Stimulated activated CD4-positive, alpha-beta T cell treated with anti-CD3 and anti-CD28 coated beads, TNF-alpha, amount 100 ng/mL, for 4 hours (primary cell): ENCODE data around the gene KLHL21.
A peak's percentile ranks its signal among the peaks of the same experiment; 100 is the strongest.
"Not testable (repeated sequence)": the region's sequence is repeated elsewhere in the genome, so short reads cannot be mapped to it uniquely, and the experiment has no call there.

ENCODE experiments used
- DNase-seq, 3 experiments: peaks; one replicate each; pipeline ENCODE4 v3.0.0-alpha.2; 2020; ENCODE audit warnings: low read depth in 3 of 3

The KLHL21 gene

GRCh38 chr1:6599991-6600390 lies 2.7 kb downstream of the KLHL21 start:
- not testable (repeated sequence) for DNase-seq

DNA sequence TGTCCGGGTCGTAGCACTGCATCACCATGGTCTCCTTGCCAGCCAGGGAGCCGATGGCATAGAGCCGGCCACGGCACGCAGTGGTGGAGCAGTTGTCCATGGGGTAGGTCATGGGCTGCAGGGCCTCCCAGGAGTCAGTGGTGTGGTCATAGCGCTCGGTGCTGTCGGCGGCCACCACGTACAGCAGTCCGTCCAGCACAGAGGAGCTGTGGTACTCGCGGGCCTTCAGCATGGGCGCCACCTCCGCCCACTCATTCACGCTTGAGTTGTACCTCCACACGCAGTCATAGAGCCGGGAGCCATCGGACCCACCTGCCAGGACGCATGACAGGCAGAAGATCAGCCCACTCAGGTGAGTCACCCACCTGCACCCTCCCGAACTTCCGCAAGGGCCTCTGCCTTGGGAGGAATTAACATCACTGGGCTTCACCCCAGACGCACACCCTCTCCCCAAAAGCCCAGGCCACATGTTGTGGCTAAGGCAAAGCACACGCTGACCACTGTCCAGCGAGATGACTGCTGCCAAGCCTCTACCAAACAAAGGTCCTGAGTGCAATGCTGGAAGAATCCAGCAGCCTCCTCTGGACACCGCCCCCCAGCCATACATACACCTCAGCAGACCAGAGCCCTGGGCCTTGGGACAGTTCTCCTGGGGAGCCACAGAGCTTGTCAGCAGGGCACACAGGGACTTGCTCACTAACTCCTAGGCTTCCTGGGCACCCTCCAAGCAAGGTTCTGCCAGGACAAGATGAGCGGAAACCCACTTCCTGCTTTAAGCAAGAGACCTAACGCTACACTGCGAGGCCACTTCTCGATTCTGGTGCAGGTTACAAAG lies 3.3 kb downstream of the KLHL21 start:
- DNase-seq = peak in 2 of 3 experiments; percentile 50 to 59

GRCh38 chr1:6597777-6598131 lies 4.9 kb downstream of the KLHL21 start:
- no peak for DNase-seq

DNA sequence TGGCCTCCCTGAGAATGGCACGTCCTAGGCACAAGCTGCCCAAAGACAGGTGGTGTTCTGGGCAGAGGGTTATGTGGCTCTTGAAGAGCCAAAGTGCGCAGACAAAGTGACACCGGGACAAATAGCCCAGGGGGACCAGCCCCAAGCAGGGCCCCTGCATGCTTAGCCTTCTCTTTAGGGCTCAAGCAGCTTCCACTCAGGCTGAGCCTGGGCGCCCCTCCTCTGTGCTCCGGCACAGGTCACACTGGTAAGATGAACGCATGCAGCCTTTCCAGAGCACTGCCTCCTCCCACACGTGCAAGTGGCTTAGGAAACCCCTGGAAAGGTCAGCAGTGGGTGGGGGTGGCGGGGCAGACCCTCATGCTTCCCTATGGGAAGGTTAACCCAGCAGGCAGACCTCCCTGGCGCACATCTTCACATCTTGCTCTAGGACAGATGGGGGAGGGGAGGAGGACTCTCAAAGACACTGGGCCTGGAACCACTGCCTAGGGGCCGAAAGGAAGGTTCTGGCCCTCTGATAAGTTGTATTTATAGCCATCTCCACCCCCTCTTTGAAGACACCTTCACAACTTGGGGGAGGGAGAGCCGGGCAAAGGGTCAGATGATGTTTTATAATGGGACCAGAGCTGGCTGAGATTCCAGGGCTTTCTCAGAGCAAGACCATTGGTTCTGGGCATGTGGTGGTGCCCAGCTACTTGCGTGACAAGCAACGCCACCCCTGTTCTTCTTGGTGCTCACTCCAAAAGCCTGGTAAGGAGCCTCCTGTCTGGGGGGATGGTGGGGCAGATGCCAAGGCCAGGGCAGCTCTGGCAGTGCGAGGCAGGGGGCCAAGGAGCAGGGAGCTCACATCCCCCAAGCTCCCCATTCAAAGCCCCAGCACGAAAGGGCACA lies 5.5 kb downstream of the KLHL21 start:
- no peak for DNase-seq

- DNase-seq = no peak
Measured at GRCh38 chr1:6596351-6596750, 6.3 kb downstream of the KLHL21 start.

- DNase-seq = no peak
Measured at GRCh38 chr1:6594977-6595740, 7.5 kb downstream of the KLHL21 start.

- DNase-seq = no peak
Measured at GRCh38 chr1:6593810-6594209, 8.9 kb downstream of the KLHL21 start.

GRCh38 chr1:6592865-6593593 lies 9.6 kb downstream of the KLHL21 start:
- DNase-seq = no peak

- no peak for DNase-seq
Measured at GRCh38 chr1:6592441-6592840, 10.2 kb downstream of the KLHL21 start.

GRCh38 chr1:6591644-6592043 lies 11.0 kb downstream of the KLHL21 start:
- DNase-seq = no peak

DNA sequence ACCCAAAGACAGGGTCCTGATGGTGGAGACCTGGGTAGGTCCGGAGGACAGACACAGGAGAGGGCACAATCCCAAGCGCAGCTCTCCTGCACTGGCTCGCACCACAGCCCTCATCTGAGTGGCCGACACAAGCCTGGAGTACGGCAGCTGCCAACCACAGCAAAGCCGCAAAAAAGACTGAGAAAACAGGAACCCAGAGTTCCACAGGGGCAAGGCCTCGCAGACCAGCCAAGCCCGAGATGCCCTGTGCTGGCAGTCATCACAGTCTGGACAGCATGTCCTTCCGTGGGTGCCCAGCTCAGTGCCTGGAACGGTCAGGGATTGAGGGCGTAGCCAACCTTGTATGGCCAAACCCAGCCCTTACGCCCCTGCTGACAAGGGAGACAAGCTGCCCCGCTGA lies 11.4 kb downstream of the KLHL21 start:
- DNase-seq = no peak

DNA sequence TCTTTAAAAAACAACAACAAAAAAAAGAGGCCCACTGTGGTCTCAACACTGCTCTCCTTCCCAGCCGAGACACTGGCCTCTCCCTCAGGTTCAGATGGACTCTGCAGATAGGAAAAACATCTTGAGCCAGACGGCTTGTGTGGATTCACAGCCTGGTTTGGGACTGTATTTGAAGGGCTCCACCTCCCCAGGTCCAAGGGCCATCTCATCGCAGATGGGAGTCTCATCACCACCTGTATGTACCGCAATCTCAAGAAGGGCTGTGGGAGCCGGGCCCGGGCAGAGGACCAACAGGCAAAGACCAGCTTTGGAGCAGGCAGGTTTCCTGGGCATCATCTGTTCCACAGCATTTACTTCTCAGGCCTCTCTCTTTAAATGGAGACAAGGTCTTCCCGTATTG lies 12.6 kb downstream of the KLHL21 start:
- DNase-seq = no peak

DNA sequence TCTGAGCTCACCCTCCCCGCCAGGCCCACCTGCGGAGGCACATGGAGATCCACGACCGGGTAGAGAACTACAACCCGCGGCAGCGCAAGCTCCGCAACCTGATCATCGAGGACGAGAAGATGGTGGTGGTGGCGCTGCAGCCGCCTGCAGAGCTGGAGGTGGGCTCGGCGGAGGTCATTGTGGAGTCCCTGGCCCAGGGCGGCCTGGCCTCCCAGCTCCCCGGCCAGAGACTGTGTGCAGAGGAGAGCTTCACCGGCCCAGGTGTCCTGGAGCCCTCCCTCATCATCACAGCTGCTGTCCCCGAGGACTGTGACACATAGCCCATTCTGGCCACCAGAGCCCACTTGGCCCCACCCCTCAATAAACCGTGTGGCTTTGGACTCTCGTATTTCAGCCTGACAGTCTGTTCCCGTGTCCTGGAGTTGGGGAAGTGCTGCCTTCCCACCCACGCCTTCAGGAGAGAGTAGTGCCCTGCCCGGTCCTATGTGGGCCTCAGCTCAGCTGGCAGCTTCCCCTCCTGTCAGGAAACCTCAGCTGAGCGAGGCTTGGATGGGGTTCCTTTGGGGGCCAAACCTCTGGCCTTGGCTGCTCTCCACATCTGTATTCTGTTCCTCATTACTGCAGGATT lies 13.7 kb downstream of the KLHL21 start:
- no peak for DNase-seq

DNA sequence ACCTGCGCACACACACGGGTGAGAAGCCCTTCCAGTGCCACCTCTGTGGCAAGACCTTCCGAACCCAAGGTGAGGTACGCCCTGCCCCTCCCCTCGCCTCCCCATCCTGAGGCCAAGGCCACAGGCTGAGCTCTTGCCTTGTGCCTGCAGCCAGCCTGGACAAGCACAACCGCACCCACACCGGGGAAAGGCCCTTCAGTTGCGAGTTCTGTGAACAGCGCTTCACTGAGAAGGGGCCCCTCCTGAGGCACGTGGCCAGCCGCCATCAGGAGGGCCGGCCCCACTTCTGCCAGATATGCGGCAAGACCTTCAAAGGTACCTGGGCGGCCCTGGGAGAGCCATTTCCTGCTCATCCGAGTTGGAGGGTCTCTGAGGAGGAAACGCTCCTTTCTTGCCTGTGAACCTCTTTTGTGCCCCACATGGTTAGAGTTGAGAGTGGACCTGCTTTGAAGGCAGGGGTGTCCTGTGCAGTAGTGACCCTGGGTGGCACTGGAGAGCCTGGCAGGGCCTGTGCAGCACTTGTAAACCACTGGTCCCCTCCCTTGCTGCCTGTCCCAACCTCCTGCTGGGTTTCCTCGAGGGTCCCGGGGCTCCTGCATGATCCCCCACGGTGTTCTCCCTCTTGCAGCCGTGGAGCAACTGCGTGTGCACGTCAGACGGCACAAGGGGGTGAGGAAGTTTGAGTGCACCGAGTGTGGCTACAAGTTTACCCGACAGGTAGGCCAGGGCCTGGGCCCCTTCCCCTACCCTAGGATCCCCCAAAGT lies 14.4 kb downstream of the KLHL21 start:
- DNase-seq = no peak

GRCh38 chr1:6587261-6588005 lies 15.2 kb downstream of the KLHL21 start:
- no peak for DNase-seq

GRCh38 chr1:6586404-6586816 lies 16.3 kb downstream of the KLHL21 start:
- no peak for DNase-seq

DNA sequence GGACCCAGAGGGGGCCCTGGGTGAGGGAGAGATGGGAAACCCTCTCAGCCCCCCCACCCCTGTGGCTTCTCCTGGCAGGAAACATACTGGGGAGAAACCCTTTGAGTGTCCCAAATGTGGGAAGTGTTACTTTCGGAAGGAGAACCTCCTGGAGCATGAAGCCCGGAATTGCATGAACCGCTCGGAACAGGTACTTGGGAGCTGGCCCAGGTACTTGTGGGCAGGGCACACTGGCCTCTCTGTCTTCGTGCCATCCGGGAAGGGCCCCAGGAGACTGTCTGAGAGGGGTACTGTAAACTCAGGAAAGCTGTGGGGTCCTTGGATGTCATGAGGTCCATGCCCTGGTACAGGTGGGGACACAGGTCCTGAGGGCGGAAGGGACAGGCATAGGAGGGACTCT lies 16.8 kb downstream of the KLHL21 start:
- DNase-seq = no peak

DNA sequence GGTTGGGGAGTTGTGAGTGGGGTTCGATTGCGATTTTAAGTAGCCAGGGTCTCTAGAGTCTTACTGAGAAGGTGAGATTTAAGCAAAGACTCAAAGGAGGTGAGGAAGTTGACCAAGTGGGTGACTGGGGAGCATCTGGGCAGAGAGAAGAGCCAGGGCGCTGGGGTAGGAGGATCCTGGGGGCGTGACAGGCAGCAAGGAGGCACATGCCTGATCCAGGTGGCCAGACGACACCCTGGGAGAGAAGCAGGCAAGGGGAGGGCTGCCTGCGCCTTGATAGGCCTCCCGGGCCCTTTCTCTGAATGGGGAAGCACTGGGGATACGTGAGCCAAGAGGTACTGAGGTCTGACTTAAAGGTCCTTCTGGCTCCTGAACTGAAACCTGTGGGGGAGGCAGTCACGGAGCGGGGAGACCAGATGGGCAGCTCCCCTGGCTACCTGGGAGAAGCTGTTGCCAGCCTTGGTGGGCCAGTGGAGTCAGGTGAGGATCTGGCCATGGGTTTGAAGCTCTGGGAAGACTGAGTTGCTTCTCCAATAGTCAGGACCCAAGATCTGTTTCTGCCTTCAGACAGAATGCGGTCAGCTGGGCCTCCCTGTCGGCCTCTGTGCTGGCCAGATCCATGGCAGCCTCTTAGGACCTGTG lies 17.5 kb downstream of the KLHL21 start:
- no peak for DNase-seq
